ENCODE data around the gene SNPH. TPM values are rescaled to one million over a fixed set of nuclear protein-coding genes. Genes with fewer than 3 reads are reported as not detected.

Gene SNPH
- total and polyA plus RNA-seq, 4 donors: 1.2 to 3.3 (median 2.1) TPM

GRCh38 chr20:1346315-1346969 lies 80.3 kb downstream of the SNPH start:
- Histone ChIP-seq H3K27me3 (ENCODE audit: control insufficient read depth in 3 of 3, insufficient read depth in 3 of 3, low read length in 2 of 3) (no peaks in the 10 kb centered on the region), H3K27ac (ENCODE audit: low read depth in 1 of 2, low read length in 1 of 2) (no peak overlapping the region), H3K36me3 (ENCODE audit: control insufficient read depth in 4 of 4, insufficient read depth in 4 of 4, low read length in 4 of 4) (no peaks in the 10 kb centered on the region), H3K9me3 (ENCODE audit: control insufficient read depth in 4 of 4, insufficient read depth in 3 of 4, low read length in 3 of 4) (peaks cover 0 to 3% (median 0%) of the 10 kb centered on the region in 4 donors), H3K4me1 (ENCODE audit: control insufficient read depth in 5 of 5, insufficient read depth in 5 of 5, low read length in 5 of 5) (no peaks in the 10 kb centered on the region), H3K4me3 (no peak overlapping the region), H3K9ac (ENCODE audit: insufficient read depth in 1 of 2, low read length in 2 of 2) (no peak overlapping the region)
- DNase-seq: no peak
- ATAC-seq (ENCODE audit: insufficient read depth, low FRiP score): no peak
- 74 to 78% methylated on average over 2 of the region's 2 CpGs for WGBS, 2 donors
- TF ChIP-seq, protein P1, sequence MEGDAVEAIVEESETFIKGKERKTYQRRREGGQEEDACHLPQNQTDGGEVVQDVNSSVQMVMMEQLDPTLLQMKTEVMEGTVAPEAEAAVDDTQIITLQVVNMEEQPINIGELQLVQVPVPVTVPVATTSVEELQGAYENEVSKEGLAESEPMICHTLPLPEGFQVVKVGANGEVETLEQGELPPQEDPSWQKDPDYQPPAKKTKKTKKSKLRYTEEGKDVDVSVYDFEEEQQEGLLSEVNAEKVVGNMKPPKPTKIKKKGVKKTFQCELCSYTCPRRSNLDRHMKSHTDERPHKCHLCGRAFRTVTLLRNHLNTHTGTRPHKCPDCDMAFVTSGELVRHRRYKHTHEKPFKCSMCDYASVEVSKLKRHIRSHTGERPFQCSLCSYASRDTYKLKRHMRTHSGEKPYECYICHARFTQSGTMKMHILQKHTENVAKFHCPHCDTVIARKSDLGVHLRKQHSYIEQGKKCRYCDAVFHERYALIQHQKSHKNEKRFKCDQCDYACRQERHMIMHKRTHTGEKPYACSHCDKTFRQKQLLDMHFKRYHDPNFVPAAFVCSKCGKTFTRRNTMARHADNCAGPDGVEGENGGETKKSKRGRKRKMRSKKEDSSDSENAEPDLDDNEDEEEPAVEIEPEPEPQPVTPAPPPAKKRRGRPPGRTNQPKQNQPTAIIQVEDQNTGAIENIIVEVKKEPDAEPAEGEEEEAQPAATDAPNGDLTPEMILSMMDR (IDR thresholded peaks at IDR 0.05; ENCODE audit: control extremely low read depth, extremely low read depth): no peak

- H3K4me3 ChIP-seq: no peak overlapping the region
- no peaks in the 10 kb centered on the region for H3K4me1 ChIP-seq (ENCODE audit: control insufficient read depth in 5 of 5, insufficient read depth in 5 of 5, low read length in 5 of 5)
- DNase-seq (no peak), ATAC-seq (ENCODE audit: insufficient read depth, low FRiP score) (no peak)
- no peak overlapping the region for H3K9ac ChIP-seq (ENCODE audit: insufficient read depth in 1 of 2, low read length in 2 of 2)
- TF ChIP-seq, protein P1 (IDR thresholded peaks at IDR 0.05; ENCODE audit: control extremely low read depth, extremely low read depth): no peak
- peaks cover 0 to 2% (median 0%) of the 10 kb centered on the region in 4 donors for H3K9me3 ChIP-seq (ENCODE audit: control insufficient read depth in 4 of 4, insufficient read depth in 3 of 4, low read length in 3 of 4)
- no peak overlapping the region for H3K27ac ChIP-seq (ENCODE audit: low read depth in 1 of 2, low read length in 1 of 2)
- peaks cover 0 to 14% (median 5%) of the 10 kb centered on the region in 4 donors for H3K36me3 ChIP-seq (ENCODE audit: control insufficient read depth in 4 of 4, insufficient read depth in 4 of 4, low read length in 4 of 4)
- no peaks in the 10 kb centered on the region for H3K27me3 ChIP-seq (ENCODE audit: control insufficient read depth in 3 of 3, insufficient read depth in 3 of 3, low read length in 2 of 3)
These were observed 87.9 kb downstream of the SNPH start for GRCh38 chr20:1353956-1354355.

DNA sequence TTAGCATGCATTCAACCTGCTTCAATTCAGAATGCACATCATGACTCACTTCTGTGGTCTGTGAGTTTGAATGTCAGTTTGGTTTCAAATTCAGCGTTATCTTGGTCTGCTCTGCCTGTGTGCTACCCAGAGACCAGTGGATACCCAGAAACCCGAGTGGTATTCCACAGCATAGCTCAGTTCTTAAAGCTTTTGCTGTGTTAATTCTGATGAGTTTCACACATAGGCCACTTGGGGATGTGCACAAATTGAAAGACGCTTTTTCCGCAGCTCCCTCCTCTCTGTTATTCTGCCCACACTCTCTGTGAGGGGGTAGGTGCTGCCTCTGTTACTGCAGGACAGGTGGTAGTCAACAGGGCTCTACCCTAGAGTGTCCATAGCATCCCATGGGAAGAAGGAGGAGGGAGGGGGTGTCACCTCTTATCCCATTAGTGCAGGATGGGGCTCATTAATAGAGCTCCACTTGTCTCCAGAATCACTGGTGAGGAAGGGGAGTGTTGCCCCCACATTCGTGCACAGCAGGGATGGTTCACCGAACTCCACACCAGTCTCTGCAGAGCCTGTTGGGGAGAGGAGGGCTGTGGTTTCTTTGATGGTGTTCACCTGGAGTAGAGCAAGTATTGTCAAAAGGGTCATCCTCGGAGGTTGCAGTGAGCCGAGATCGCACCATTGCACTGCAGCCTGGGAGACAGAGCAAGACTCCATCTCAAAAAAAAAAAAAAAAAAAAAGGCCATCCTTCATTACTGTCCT lies 92.0 kb downstream of the SNPH start:
- Histone ChIP-seq H3K4me1 (ENCODE audit: control insufficient read depth in 5 of 5, insufficient read depth in 5 of 5, low read length in 5 of 5) (peaks cover 0 to under 1% (median 0%) of the 10 kb centered on the region in 5 donors), H3K27ac (ENCODE audit: low read depth in 1 of 2, low read length in 1 of 2) (no peak overlapping the region), H3K36me3 (ENCODE audit: control insufficient read depth in 4 of 4, insufficient read depth in 4 of 4, low read length in 4 of 4) (peaks cover 0 to 23% (median 12%) of the 10 kb centered on the region in 4 donors), H3K27me3 (ENCODE audit: control insufficient read depth in 3 of 3, insufficient read depth in 3 of 3, low read length in 2 of 3) (no peaks in the 10 kb centered on the region), H3K9ac (ENCODE audit: insufficient read depth in 1 of 2, low read length in 2 of 2) (no peak overlapping the region), H3K4me3 (no peak overlapping the region), H3K9me3 (ENCODE audit: control insufficient read depth in 4 of 4, insufficient read depth in 3 of 4, low read length in 3 of 4) (peaks cover 0 to 2% (median 0%) of the 10 kb centered on the region in 4 donors)
- no peak for DNase-seq
- WGBS, 2 donors: 89 to 91% methylated on average over 9 of the region's 9 CpGs
- TF ChIP-seq, protein P1 (IDR thresholded peaks at IDR 0.05; ENCODE audit: control extremely low read depth, extremely low read depth): no peak
- no peak for ATAC-seq (ENCODE audit: insufficient read depth, low FRiP score)

Other genes with a start within 250 kb of the SNPH start
- 100 to 1,000 TPM in 1 of 2 donors, 10 to 100 TPM in 1; 47.9 to 161 TPM for gene PSMF1, start 147.7 kb upstream of the SNPH start, total RNA-seq
- 10 to 100 TPM; 37.5 to 88.5 TPM for gene PSMF1, start 147.7 kb upstream of the SNPH start, polyA plus RNA-seq
- gene TMEM74B, start 81.3 kb upstream of the SNPH start, total RNA-seq: 10 to 100 TPM in 1 of 2 donors, 1 to 10 TPM in 1; 5.0 to 10.9 TPM
- gene TMEM74B, start 81.3 kb upstream of the SNPH start, polyA plus RNA-seq: 10 to 100 TPM in 1 of 2 donors, 1 to 10 TPM in 1; 2.3 to 10.3 TPM
- gene C20orf202, start 62.8 kb upstream of the SNPH start, total RNA-seq: 1 to 10 TPM in 1 of 2 donors, under 1 TPM in 1; 0.37 to 1.0 TPM
- under 1 TPM; 0.11 to 0.39 TPM for gene C20orf202, start 62.8 kb upstream of the SNPH start, polyA plus RNA-seq
- under 1 TPM in 1 of 2 donors, not detected in 1; 0.23 TPM for gene RAD21L1, start 40.2 kb upstream of the SNPH start, total RNA-seq
- gene RAD21L1, start 40.2 kb upstream of the SNPH start, polyA plus RNA-seq: under 1 TPM in 1 of 2 donors, not detected in 1; 0.02 TPM
- gene SDCBP2, start 62.8 kb downstream of the SNPH start, total RNA-seq: 10 to 100 TPM in 1 of 2 donors, 1 to 10 TPM in 1; 3.5 to 10.9 TPM
- gene SDCBP2, start 62.8 kb downstream of the SNPH start, polyA plus RNA-seq: 10 to 100 TPM; 14.2 to 18.1 TPM
- 100 to 1,000 TPM; 145 to 308 TPM for gene FKBP1A, start 126.8 kb downstream of the SNPH start, total RNA-seq
- 100 to 1,000 TPM; 246 to 465 TPM for gene FKBP1A, start 126.8 kb downstream of the SNPH start, polyA plus RNA-seq
- gene NSFL1C, start 200.6 kb downstream of the SNPH start, total RNA-seq: 10 to 100 TPM; 42.9 to 84.8 TPM
- gene NSFL1C, start 200.6 kb downstream of the SNPH start, polyA plus RNA-seq: 10 to 100 TPM; 39.0 to 63.3 TPM
- gene SIRPB2, start 225.1 kb downstream of the SNPH start, total RNA-seq: 10 to 100 TPM in 1 of 2 donors, 1 to 10 TPM in 1; 4.7 to 18.5 TPM
- gene SIRPB2, start 225.1 kb downstream of the SNPH start, polyA plus RNA-seq: 10 to 100 TPM in 1 of 2 donors, 1 to 10 TPM in 1; 3.9 to 30.9 TPM